Endothelial cell (in vitro differentiated cells): Measurements from ENCODE around the gene GDF9. TPM values are rescaled to one million over a fixed set of nuclear protein-coding genes. Genes with fewer than 3 reads are reported as not detected.

Experiments
- DNase-seq: peaks from one replicate; pipeline ENCODE4 v3.0.0; 2021; ENCODE audit warnings: low spot score
- H3K27ac Mint-ChIP-seq: one replicate; pipeline ENCODE4 v1.8.0; 2021; ENCODE audit warnings: mixed read lengths, inconsistent platforms; ENCODE audit not compliant: unreplicated experiment
- H3K27me3 Mint-ChIP-seq: one replicate; pipeline ENCODE4 v1.8.0; 2021; ENCODE audit warnings: mild to moderate bottlenecking, moderate library complexity, mixed read lengths, inconsistent platforms; ENCODE audit not compliant: unreplicated experiment
- H3K36me3 Mint-ChIP-seq: one replicate; pipeline ENCODE4 v1.8.0; 2021; ENCODE audit warnings: mild to moderate bottlenecking, low read depth, mixed read lengths, inconsistent platforms; ENCODE audit not compliant: unreplicated experiment
- H3K4me1 Mint-ChIP-seq: one replicate; pipeline ENCODE4 v1.8.0; 2021; ENCODE audit warnings: mild to moderate bottlenecking, mixed read lengths, inconsistent platforms; ENCODE audit not compliant: unreplicated experiment
- H3K4me3 Mint-ChIP-seq: one replicate; pipeline ENCODE4 v1.8.0; 2021; ENCODE audit warnings: mild to moderate bottlenecking, mixed read lengths, inconsistent platforms; ENCODE audit not compliant: unreplicated experiment
- H3K9me3 Mint-ChIP-seq: one replicate; pipeline ENCODE4 v1.8.0; 2021; ENCODE audit warnings: mixed read lengths, inconsistent platforms; ENCODE audit not compliant: unreplicated experiment
- CTCF ChIP-seq: fragments of 200-600 bp; sonication (generic); IDR thresholded peaks from one replicate; pipeline ENCODE4 v1.5.0; 2021; ENCODE audit warnings: antibody characterized with exemption; ENCODE audit not compliant: unreplicated experiment
- total RNA-seq: library from RNA; stranded (reverse); fragmentation: NEBNext Ultra II Directional; extraction: Animal tissue kit (Norgen Biotek cat#: 25700); gene quantifications from one replicate; pipeline ENCODE4 v1.2.1, GENCODE V29; 2021; ENCODE audit not compliant: unreplicated experiment

GDF9 gene
- total RNA-seq, 1 donor from 2014 or later = 0.33 TPM

DNA sequence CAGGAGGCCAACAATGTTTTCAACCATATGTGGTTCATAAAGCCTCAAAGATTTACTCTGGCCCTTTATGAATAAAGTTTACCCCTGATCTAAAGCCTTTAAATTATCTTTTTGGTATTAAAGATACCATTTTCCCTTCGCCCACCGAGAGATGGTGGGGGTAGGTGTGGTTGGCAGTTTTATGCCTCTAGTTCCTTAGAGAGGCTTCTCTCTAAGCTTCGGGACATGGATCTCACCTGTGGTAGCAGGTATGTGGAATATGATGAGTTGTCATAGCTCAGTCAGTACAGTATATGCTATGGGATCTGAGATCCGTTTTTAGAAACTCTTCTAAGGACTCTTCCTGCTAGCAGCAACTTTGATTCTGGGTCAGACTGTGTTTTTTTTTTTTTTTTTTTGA lies 2.5 kb upstream of the GDF9 start:
- H3K27me3 Mint-ChIP-seq = peaks cover 14% of the 10 kb centered on the region
- no peak for DNase-seq
- H3K9me3 Mint-ChIP-seq = no peaks in the 10 kb centered on the region
- H3K27ac Mint-ChIP-seq = peak overlapping the region; percentile 54
- H3K36me3 Mint-ChIP-seq = peaks cover 10% of the 10 kb centered on the region
- no peak overlapping the region for H3K4me3 Mint-ChIP-seq
- TF ChIP-seq CTCF = no peak
- H3K4me1 Mint-ChIP-seq = peaks cover 20% of the 10 kb centered on the region

- no peak for TF ChIP-seq CTCF
- no peak for DNase-seq
- no peaks in the 10 kb centered on the region for H3K9me3 Mint-ChIP-seq
- H3K36me3 Mint-ChIP-seq = peaks cover 4% of the 10 kb centered on the region
- H3K4me1 Mint-ChIP-seq = peaks cover 20% of the 10 kb centered on the region
- H3K27me3 Mint-ChIP-seq = peaks cover 8% of the 10 kb centered on the region
- H3K27ac Mint-ChIP-seq = peak overlapping the region; percentile 98
- peak overlapping the region; percentile 99 for H3K4me3 Mint-ChIP-seq
Observed at GRCh38 chr5:132867046-132867451, 780 bp upstream of the GDF9 start.

GRCh38 chr5:132865668-132866341 lies 464 bp downstream of the GDF9 start:
- no peak for DNase-seq
- peaks cover 20% of the 10 kb centered on the region for H3K4me1 Mint-ChIP-seq
- no peak for TF ChIP-seq CTCF
- H3K27ac Mint-ChIP-seq = peak overlapping the region; percentile 98
- H3K36me3 Mint-ChIP-seq = peaks cover 3% of the 10 kb centered on the region
- peaks cover 8% of the 10 kb centered on the region for H3K27me3 Mint-ChIP-seq
- peak overlapping the region; percentile 99 for H3K4me3 Mint-ChIP-seq
- H3K9me3 Mint-ChIP-seq = no peaks in the 10 kb centered on the region

DNA sequence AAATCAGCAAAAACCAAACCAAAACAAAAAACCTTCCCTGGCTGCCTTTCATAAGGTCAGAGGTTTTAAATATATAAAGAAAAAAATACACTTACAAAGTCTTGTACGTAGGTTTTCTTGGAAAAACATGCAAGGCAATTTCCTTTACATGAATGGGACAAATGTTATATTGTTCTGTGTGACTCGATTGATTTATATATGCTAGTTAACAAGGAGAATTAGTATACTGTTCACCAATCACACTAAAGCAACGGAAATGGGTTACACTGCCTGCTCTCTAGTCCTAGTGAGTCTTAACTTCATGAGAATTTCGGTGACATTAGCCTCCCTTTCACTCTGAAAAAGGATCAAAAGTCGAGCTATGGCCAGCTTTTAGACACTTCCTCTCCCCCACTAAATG lies 5.5 kb downstream of the GDF9 start:
- Mint-ChIP-seq H3K27ac (no peak overlapping the region), H3K36me3 (no peaks in the 10 kb centered on the region), H3K9me3 (no peaks in the 10 kb centered on the region), H3K27me3 (peaks cover 4% of the 10 kb centered on the region), H3K4me1 (peaks cover 6% of the 10 kb centered on the region), H3K4me3 (no peak overlapping the region)
- no peak for TF ChIP-seq CTCF
- no peak for DNase-seq

DNA sequence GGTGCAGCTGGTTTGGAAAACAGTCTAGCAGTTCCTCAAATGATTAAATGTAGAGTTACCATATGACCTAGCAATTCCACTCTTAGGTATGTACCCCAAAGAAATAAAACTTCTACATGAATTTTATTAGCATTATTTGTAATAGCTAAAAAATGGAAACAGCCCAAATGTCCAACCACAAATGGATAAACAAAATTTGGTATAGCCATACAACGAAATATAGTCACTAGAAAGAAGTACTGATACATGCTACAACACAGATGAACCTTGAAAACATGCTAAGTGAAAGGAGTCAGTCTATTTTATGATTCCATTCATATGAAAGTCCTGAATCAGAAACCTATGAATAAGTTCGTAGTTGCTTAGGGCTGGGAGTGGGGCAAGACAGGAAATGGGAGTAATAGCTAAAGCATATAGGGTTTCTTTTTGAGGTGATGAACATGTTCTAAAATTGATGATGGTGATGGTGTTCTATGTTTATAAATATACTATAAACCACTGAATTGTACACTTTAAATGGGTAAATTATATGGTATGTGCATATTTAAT lies 6.3 kb downstream of the GDF9 start:
- DNase-seq = no peak
- no peak for TF ChIP-seq CTCF
- H3K9me3 Mint-ChIP-seq = no peaks in the 10 kb centered on the region
- H3K36me3 Mint-ChIP-seq = no peaks in the 10 kb centered on the region
- no peaks in the 10 kb centered on the region for H3K27me3 Mint-ChIP-seq
- H3K4me3 Mint-ChIP-seq = no peak overlapping the region
- H3K4me1 Mint-ChIP-seq = no peaks in the 10 kb centered on the region
- no peak overlapping the region for H3K27ac Mint-ChIP-seq
